ENCODE measurements around the gene C19orf38.

DNA sequence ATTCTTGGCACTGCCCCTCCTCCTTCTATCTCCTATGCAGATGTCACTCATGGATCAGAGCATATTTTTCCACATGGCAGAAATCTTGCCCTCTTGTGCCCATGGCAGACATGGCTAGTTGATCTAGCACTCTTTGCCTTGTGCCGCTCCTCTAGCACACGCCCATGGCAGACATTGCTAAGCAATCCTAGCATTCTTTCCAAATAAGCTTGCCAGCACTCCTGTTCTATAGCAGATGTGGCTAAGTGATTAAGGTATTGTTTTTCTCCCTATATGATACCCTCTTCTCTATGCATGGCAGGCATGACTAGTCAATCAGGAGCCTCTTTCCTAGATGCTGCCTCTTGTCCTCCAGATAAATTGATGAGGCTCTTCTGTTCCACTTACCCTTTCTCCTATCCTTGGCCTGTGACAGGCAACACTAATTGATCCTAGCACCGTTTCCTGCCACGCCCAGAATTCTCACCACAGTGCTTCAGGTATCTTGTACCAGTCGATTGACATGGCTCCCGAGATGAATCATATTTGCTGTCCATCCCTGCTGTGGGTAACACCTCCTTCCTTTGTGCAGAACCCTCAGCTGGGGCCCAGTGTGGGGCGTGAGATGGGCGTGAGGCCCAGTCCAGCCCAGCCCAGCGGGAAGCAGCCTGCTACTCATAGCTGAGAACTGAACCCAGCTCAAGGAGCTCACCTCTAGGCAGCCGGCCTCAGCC, 39.1 kb upstream of the C19orf38 start:
- TF ChIP-seq EZH2 (IDR thresholded peaks at IDR 0.05; ENCODE audit: low read length, unreplicated experiment), result no peak
- TF ChIP-seq, protein P1, sequence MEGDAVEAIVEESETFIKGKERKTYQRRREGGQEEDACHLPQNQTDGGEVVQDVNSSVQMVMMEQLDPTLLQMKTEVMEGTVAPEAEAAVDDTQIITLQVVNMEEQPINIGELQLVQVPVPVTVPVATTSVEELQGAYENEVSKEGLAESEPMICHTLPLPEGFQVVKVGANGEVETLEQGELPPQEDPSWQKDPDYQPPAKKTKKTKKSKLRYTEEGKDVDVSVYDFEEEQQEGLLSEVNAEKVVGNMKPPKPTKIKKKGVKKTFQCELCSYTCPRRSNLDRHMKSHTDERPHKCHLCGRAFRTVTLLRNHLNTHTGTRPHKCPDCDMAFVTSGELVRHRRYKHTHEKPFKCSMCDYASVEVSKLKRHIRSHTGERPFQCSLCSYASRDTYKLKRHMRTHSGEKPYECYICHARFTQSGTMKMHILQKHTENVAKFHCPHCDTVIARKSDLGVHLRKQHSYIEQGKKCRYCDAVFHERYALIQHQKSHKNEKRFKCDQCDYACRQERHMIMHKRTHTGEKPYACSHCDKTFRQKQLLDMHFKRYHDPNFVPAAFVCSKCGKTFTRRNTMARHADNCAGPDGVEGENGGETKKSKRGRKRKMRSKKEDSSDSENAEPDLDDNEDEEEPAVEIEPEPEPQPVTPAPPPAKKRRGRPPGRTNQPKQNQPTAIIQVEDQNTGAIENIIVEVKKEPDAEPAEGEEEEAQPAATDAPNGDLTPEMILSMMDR (conservative IDR thresholded peaks at IDR 0.05; ENCODE audit: low read depth, low read length), result no peak
